Measurements from ENCODE around the gene SLC39A3. TPM values are rescaled to one million over a fixed set of nuclear protein-coding genes. Genes with fewer than 3 reads are reported as not detected.

The SLC39A3 gene
- total RNA-seq, 4 donors from 2014 or later = 21.7 to 52.2 (median 31.4) TPM

GRCh38 chr19:2759362-2759761 lies 19.5 kb upstream of the SLC39A3 start:
- no peaks in the 10 kb centered on the region for H3K4me1 ChIP-seq
- no peak for DNase-seq
- H3K4me3 ChIP-seq (replicated peaks in 1 of 3) = no peak overlapping the region
- H3K27me3 ChIP-seq = no peaks in the 10 kb centered on the region
- TF ChIP-seq, protein P1, sequence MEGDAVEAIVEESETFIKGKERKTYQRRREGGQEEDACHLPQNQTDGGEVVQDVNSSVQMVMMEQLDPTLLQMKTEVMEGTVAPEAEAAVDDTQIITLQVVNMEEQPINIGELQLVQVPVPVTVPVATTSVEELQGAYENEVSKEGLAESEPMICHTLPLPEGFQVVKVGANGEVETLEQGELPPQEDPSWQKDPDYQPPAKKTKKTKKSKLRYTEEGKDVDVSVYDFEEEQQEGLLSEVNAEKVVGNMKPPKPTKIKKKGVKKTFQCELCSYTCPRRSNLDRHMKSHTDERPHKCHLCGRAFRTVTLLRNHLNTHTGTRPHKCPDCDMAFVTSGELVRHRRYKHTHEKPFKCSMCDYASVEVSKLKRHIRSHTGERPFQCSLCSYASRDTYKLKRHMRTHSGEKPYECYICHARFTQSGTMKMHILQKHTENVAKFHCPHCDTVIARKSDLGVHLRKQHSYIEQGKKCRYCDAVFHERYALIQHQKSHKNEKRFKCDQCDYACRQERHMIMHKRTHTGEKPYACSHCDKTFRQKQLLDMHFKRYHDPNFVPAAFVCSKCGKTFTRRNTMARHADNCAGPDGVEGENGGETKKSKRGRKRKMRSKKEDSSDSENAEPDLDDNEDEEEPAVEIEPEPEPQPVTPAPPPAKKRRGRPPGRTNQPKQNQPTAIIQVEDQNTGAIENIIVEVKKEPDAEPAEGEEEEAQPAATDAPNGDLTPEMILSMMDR (IDR thresholded peaks at IDR 0.05) = no peak
- no peak for TF ChIP-seq POLR2A (IDR thresholded peaks at IDR 0.05)
- intact Hi-C loops (cut with DNase I) = loop anchor here (10.0 kb wide), 1 partner anchor 295 kb away; no protein-coding TSS in a partner anchor
- H3K36me3 ChIP-seq = peaks cover 69 to 70% of the 10 kb centered on the region in 2 donors
- 96 to 98% methylated on average over 17 of the region's 17 CpGs for WGBS, 2 donors
- no peak overlapping the region for H3K27ac ChIP-seq
- no peaks in the 10 kb centered on the region for H3K9me3 ChIP-seq

DNA sequence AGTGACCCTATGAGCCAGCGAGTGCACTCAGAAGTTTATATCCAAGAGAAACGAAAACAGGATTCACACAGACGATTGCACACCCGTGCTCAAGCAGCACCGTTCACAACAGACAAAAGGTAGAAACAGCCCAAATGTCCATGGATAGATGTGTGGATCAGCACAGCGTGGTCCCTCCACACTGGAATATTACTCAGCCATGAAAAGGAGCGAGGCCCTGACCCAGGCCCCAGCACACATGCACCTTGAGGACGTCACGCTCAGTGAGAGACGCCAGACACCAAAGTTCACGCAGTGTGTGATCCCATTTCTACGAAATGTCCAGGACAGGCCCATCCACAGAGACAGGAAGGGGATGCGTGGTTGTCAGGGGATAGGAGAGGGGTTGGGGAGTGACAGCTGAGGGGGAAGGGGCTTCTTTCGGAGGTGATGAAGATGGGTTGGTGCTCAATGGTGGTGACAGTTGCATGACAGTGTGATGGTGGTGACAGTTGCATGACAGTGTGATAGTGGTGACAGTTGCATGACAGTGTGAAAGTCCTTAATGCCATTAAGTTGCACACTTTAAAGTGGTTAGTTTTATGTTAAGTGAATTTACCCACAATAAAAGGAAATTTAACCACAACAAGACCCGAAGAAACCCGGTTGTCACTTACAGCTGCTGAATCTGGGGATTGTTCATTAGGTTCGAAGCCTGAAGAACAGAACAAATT lies 18.9 kb upstream of the SLC39A3 start:
- no peak for DNase-seq

DNA sequence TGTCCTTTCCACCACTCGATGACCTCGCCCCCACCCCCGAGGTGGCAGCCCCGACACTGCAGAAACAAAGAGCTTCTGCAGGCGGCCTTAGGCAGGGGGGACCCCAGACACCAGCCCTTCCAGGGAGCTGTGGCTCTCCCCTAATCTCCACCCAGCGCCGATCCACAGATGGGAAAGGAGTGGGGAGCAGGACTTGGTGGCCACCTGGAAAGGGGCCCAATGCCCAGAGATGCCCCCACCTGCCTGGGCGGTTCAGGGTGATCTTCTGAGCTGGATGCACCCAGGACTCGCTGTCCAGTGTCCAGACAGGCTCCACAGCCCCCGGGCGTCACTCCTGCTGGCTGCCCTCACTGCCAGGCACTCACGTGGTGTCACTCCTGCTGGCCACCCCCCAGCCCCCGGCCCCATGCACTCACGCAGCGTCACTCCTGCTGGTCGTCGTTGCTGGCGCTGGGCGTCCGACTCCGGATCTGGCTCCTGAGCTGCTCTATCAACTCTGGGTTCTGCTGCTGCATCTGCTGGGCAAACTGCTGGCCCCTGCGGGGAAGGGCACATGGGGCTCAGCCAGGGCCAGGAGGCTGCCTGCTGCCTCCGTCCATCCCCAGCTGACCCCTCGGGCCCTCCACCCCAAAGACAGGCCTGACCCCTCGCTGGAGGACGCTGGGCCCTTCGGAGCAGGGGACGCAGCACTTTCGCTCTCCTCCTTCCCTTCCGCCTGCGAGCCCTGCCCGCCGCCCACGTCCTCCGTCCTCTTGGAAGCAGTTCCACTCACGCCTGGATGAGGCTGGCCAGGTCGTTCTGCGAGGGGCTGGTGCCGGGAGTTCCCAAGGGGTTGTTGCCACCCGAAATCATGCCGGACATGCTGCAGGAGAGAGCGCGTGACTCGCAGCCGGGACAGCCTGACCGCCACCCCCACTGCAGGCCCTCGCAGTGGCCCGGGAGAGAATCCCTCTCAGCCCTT lies 17.4 kb upstream of the SLC39A3 start:
- TF ChIP-seq POLR2A (IDR thresholded peaks at IDR 0.05) = no peak
- TF ChIP-seq, protein P1 (IDR thresholded peaks at IDR 0.05) = no peak

More for the DNA sequence above, 18.9 kb upstream of the SLC39A3 start:
- H3K36me3 ChIP-seq = peaks cover 63 to 64% of the 10 kb centered on the region in 2 donors
- no peaks in the 10 kb centered on the region for H3K9me3 ChIP-seq
- H3K4me3 ChIP-seq (replicated peaks in 1 of 3) = no peak overlapping the region
- 97 to 98% methylated on average over 17 of the region's 17 CpGs for WGBS, 2 donors
- intact Hi-C loops (cut with DNase I) = loop anchor here (10.0 kb wide), 1 partner anchor 294 kb away; no protein-coding TSS in a partner anchor
- no peaks in the 10 kb centered on the region for H3K27me3 ChIP-seq
- no peak overlapping the region for H3K27ac ChIP-seq
- TF ChIP-seq, protein P1 (IDR thresholded peaks at IDR 0.05) = no peak
- no peak for TF ChIP-seq POLR2A (IDR thresholded peaks at IDR 0.05)
- no peaks in the 10 kb centered on the region for H3K4me1 ChIP-seq

DNA sequence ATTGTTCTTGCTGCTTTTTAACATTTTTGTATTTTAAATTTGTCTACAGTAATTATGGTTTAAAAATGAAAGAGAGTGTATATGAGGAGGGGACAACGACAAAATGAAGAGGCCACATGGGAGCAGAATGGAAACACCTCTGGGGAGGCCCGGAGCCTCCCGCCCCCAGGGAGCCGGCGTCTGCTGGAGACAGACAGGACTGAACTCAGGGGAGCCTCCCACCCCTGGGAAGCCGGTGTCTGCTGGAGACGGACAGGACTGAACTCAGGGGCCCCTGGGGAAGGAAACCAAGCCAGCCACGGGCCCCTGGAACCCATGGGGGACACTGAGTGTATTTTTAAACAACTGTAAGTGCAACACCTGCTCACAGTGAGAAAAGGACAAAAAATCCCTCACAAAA lies 16.7 kb upstream of the SLC39A3 start:
- Histone ChIP-seq H3K4me3 (replicated peaks in 1 of 3) (no peak overlapping the region), H3K36me3 (peaks cover 45 to 46% of the 10 kb centered on the region in 2 donors), H3K27me3 (no peaks in the 10 kb centered on the region), H3K4me1 (no peaks in the 10 kb centered on the region), H3K9me3 (no peaks in the 10 kb centered on the region), H3K27ac (no peak overlapping the region)
- TF ChIP-seq, protein P1 (IDR thresholded peaks at IDR 0.05) = no peak
- no peak for TF ChIP-seq POLR2A (IDR thresholded peaks at IDR 0.05)
- DNase-seq = no peak
- WGBS, 2 donors = 88% methylated on average over 8 of the region's 8 CpGs
- intact Hi-C loops (cut with DNase I) = loop anchor here (10.0 kb wide), 1 partner anchor 292 kb away; no protein-coding TSS in a partner anchor

More for the DNA sequence above, 17.4 kb upstream of the SLC39A3 start:
- no peak for DNase-seq
- no peaks in the 10 kb centered on the region for H3K9me3 ChIP-seq
- intact Hi-C loops (cut with DNase I) = loop anchor here (10.0 kb wide), 1 partner anchor 292 kb away; no protein-coding TSS in a partner anchor
- peaks cover 50% of the 10 kb centered on the region in 2 donors for H3K36me3 ChIP-seq
- 96% methylated on average over 38 to 44 of the region's 48 CpGs for WGBS, 2 donors
- no peak overlapping the region for H3K4me3 ChIP-seq (replicated peaks in 1 of 3)
- no peaks in the 10 kb centered on the region for H3K27me3 ChIP-seq
- H3K4me1 ChIP-seq = no peaks in the 10 kb centered on the region
- no peak overlapping the region for H3K27ac ChIP-seq

All from thyroid gland (tissue), 4 donors.